Peyer's patch (tissue), 4 donors: Measurements from ENCODE around the gene USP6NL.

Experiments used
- POLR2A ChIP-seq, 2 donors: fragments of 450-650 bp; IDR thresholded peaks; one replicate each; pipeline ENCODE4 v1.5.1; 2017; ENCODE audit warnings: antibody characterized with exemption in 2 of 2, mild to moderate bottlenecking in 2 of 2, moderate library complexity in 2 of 2
- TF ChIP-seq, protein P1 (sequence below), 6 experiments: fragments of 450-650 bp in 4 of 6; fragments of 200-600 bp in 2 of 6; sonication (generic) in 1 of 6; IDR thresholded peaks; one replicate each; pipeline ENCODE4 v1.5.1; 2017 to 2019; ENCODE audit warnings: antibody characterized with exemption in 6 of 6, mild to moderate bottlenecking in 3 of 6, moderate library complexity in 1 of 6

GRCh38 chr10:11509036-11509435, 102.4 kb downstream of the USP6NL start:
- TF ChIP-seq, protein P1, sequence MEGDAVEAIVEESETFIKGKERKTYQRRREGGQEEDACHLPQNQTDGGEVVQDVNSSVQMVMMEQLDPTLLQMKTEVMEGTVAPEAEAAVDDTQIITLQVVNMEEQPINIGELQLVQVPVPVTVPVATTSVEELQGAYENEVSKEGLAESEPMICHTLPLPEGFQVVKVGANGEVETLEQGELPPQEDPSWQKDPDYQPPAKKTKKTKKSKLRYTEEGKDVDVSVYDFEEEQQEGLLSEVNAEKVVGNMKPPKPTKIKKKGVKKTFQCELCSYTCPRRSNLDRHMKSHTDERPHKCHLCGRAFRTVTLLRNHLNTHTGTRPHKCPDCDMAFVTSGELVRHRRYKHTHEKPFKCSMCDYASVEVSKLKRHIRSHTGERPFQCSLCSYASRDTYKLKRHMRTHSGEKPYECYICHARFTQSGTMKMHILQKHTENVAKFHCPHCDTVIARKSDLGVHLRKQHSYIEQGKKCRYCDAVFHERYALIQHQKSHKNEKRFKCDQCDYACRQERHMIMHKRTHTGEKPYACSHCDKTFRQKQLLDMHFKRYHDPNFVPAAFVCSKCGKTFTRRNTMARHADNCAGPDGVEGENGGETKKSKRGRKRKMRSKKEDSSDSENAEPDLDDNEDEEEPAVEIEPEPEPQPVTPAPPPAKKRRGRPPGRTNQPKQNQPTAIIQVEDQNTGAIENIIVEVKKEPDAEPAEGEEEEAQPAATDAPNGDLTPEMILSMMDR (IDR thresholded peaks at IDR 0.05) = no peak
- TF ChIP-seq POLR2A (IDR thresholded peaks at IDR 0.05) = no peak
